ENCODE results near the gene FUBP1. TPM values are rescaled to one million over a fixed set of nuclear protein-coding genes. Genes with fewer than 3 reads are reported as not detected.

Gene FUBP1
- total RNA-seq, 1 experiment from 2014 or later, result 271 TPM

DNA sequence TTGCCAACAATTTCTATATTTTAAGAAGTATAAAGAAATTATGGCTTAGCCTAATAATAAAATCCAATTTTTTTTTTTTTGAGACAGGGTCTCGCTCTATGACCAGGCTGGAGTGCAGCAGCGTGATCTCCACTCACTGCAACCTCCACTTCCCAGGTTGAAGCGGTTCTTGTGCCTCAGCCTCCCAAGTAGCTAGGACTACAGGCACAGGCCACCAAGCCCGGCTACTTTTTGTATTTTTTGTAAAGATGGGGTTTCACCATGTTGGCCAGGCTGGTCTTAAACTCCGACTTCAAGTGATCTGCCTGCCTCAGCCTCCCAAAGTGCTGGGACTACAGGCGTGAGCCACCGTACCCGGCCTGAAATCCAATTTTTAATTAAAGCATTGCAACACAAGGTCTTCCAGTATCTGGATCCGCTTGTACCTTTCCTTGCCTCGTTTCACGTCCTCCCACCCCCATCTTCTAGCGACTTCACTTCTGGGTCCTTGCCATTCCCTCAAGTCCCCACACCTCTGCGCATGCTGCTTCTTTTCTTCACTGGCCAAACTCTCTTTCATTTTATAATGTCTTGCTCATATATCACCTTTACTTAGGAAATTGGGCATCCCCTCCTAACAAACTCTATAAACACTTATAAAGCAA, 2.3 kb downstream of the FUBP1 start:
- no CpG with 5 or more reads among the region's 13 CpGs for WGBS (ENCODE audit: extremely low coverage, insufficient read length, low lambda C conversion rate)
- Histone ChIP-seq H3K4me1 (ENCODE audit: insufficient read depth, low read length) (no peaks in the 10 kb centered on the region; the same call in 1 of the 2 replicates), H3K79me2 (ENCODE audit: insufficient read depth, low read length) (peaks cover 60% of the 10 kb centered on the region; the same call in 1 of the 2 replicates), H4K91ac (ENCODE audit: insufficient read length, low read depth, low read length) (no peak overlapping the region), H4K5ac (ENCODE audit: insufficient read length, low read depth, low read length) (no peak overlapping the region), H2BK120ac (ENCODE audit: low read depth, low read length, poor library complexity, severe bottlenecking) (no peak overlapping the region), H3T11ph (ENCODE audit: low read length) (no peak overlapping the region), H3K4ac (ENCODE audit: low read depth, low read length) (no peak overlapping the region), H2BK5ac (ENCODE audit: insufficient read length, low read length) (no peak overlapping the region), H3K9ac (ENCODE audit: extremely low read depth, insufficient read length, low read length) (peak overlapping the region; percentile 80), H3K18ac (ENCODE audit: insufficient read length, low read depth, low read length) (no peak overlapping the region), H3K27me3 (ENCODE audit: insufficient read depth, low read length) (no peaks in the 10 kb centered on the region), H4K20me1 (ENCODE audit: control insufficient read depth, insufficient read depth, insufficient read length) (no peaks in the 10 kb centered on the region), H2AFZ (ENCODE audit: low read length) (no peak overlapping the region), H3K27ac (ENCODE audit: insufficient read length, low read depth, low read length) (no peak overlapping the region), H3K4me2 (ENCODE audit: insufficient read depth, insufficient read length, low read length) (peak overlapping the region; percentile 86), H2BK20ac (ENCODE audit: low read depth, low read length, poor library complexity, severe bottlenecking) (no peak overlapping the region), H2BK12ac (ENCODE audit: insufficient read length, low read depth, low read length) (no peak overlapping the region), H2BK15ac (ENCODE audit: low read depth, low read length) (no peak overlapping the region), H3K14ac (ENCODE audit: insufficient read depth, low read length) (no peak overlapping the region), H3K56ac (ENCODE audit: insufficient read length, low read depth, low read length) (no peak overlapping the region), H3K23me2 (ENCODE audit: insufficient read length, low read depth, low read length, poor library complexity, severe bottlenecking) (peaks cover 6% of the 10 kb centered on the region), H3K79me1 (ENCODE audit: insufficient read depth, low read depth, low read length, poor library complexity, severe bottlenecking) (no peaks in the 10 kb centered on the region), H3K23ac (ENCODE audit: insufficient read length, low read depth, low read length) (no peak overlapping the region), H4K8ac (replicated peaks; ENCODE audit: insufficient read length, low read depth, low read length) (no peak overlapping the region), H3K9me3 (ENCODE audit: control insufficient read depth, low read depth, low read length) (no peaks in the 10 kb centered on the region), H2AK5ac (ENCODE audit: insufficient read length, low read length) (no peak overlapping the region)
- H3K9me3 Mint-ChIP-seq, result no peaks in the 10 kb centered on the region
- peaks cover 20% of the 10 kb centered on the region in 3 experiments for H3K36me3 Mint-ChIP-seq (ENCODE audit: insufficient read depth in 1 of 3, low read depth in 3 of 3)
- H3K4me3 Mint-ChIP-seq, result no peak overlapping the region
- H3K4me1 Mint-ChIP-seq, result peaks cover 38 to 50% of the 10 kb centered on the region in 2 experiments
- H3K27me3 Mint-ChIP-seq (ENCODE audit: low read depth), result no peaks in the 10 kb centered on the region
- peak overlapping the region in 2 of 3 experiments; percentile 57 to 89 for H3K27ac Mint-ChIP-seq
- DNase-seq, result no peak
- TF ChIP-seq, protein P1, sequence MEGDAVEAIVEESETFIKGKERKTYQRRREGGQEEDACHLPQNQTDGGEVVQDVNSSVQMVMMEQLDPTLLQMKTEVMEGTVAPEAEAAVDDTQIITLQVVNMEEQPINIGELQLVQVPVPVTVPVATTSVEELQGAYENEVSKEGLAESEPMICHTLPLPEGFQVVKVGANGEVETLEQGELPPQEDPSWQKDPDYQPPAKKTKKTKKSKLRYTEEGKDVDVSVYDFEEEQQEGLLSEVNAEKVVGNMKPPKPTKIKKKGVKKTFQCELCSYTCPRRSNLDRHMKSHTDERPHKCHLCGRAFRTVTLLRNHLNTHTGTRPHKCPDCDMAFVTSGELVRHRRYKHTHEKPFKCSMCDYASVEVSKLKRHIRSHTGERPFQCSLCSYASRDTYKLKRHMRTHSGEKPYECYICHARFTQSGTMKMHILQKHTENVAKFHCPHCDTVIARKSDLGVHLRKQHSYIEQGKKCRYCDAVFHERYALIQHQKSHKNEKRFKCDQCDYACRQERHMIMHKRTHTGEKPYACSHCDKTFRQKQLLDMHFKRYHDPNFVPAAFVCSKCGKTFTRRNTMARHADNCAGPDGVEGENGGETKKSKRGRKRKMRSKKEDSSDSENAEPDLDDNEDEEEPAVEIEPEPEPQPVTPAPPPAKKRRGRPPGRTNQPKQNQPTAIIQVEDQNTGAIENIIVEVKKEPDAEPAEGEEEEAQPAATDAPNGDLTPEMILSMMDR (conservative IDR thresholded peaks at IDR 0.05), result no peak

All from H9 (cell line).